ENCODE data around the gene NOS1AP.

NOS1AP gene

GRCh38 chr1:162224267-162224666 is 154.8 kb downstream of the NOS1AP start:
- no peak for DNase-seq

GRCh38 chr1:162228586-162228985 is 159.1 kb downstream of the NOS1AP start:
- DNase-seq: no peak

GRCh38 chr1:162229549-162229948 is 160.1 kb downstream of the NOS1AP start:
- no peak for DNase-seq

DNA sequence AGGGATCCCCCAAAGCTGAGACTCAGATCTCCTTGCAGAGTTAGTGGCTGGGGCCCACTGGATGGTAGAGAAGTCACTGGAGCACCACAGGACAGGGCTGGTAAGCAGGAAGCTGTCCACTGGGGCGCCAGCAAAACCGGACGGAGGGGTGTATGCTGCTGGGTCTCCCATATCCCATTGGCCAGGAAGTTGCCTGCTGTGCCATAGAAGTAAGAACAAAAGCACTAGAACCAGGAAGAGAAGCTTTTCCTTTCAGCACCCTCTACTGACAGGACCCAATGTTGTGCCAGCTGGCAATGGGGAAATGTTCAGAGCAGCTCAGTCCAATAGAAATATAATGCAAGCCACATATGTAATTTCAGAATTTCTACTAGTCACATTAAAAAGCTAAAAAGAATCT is 160.6 kb downstream of the NOS1AP start:
- no peak for DNase-seq

DNA sequence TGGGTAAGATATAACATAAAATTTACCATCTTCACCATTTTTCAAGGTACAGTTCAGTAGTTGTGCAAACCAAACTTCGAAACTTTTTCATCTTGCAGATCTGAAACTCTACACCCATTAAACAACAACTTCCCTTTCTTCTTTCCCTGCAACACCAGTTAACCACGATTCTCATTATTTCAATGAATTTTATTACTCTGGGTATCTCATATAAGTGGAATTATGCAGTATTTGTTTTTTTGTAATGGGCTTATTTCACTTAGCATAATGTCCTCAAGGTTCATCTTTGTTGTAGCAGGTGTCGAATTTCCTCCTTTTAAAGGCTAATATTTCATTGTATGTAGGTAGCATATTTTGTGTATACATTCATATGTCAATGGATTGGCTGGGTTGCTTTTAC is 161.0 kb downstream of the NOS1AP start:
- DNase-seq: no peak

DNA sequence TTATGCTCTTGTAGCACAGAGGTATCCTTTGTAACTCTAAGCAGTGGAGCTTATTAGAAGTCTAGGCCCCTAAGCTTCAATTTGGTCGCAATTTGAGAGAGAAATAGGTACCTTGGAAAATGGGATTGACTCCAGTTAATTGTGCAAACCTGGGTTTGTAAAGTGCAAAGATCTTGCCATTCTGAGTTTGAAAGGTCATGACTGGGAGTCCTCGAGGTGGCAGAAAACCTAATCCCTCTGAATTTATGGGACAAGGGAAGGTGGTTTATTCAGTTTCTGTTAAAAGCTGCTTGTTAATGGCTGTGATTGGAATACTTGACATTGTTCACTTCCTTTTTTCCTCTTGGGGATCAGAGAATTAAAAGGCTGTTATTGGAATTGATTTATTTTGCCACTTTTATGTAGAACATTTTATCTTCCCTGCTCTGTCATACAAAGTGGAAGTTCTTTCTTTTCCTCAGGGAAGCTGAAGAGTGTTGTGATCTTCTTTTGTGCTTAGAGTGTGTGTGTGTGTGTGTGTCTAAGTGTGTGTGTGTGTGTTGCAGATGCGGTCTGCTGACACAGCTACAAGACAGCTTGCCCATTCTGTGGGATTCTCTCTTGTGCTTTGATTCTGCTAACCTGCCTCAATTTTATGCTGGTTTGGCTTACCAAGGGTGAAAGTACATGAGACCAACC is 162.7 kb downstream of the NOS1AP start:
- no peak for DNase-seq

DNA sequence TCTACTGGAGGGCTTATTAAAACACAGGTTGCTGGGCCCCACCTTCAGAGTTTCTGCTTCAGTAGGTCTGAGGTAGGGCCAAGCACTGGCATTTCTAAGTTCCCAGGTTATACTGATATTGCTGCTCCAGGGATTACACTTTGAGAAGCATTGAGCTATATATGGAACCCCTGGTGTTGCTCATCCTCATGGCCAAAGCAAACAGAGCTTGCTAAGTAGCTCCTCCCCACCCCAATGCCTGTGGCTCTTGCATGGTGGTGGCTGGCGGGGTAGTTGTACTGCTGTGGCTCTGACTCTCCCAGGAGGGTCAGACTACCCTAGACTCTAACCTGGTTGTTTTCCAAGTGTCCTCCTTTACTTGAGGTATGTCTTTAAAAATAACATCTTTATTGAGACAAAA is 163.6 kb downstream of the NOS1AP start:
- DNase-seq: no peak

DNA sequence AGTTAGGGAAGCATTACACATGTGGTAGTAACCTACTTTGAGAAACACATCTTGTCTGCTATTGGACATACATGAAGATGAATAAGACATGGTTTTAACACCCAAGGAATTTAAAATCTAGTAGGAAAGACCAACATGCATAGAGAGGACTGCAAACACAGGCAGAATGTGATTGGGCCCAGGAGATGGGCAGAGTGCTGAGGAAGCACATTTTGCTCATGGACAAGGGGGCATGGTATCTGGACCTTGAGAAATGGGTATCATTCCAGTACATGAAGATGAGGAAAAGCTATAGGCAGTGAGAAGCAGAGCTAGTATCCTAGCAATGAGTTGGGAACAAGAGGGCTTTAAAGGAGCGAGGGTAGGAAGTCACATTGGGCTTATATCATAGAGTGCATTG is 164.4 kb downstream of the NOS1AP start:
- no peak for DNase-seq

- DNase-seq: no peak
Observed at GRCh38 chr1:162234571-162234970, 165.1 kb downstream of the NOS1AP start.

- no peak for DNase-seq
Observed at GRCh38 chr1:162235241-162235800, 165.8 kb downstream of the NOS1AP start.

GRCh38 chr1:162236201-162236600 is 166.7 kb downstream of the NOS1AP start:
- DNase-seq: no peak

- DNase-seq: no peak
Observed at GRCh38 chr1:162236618-162237017, 167.1 kb downstream of the NOS1AP start.

GRCh38 chr1:162240577-162240976 is 171.1 kb downstream of the NOS1AP start:
- no peak for DNase-seq

GRCh38 chr1:162242804-162243203 is 173.3 kb downstream of the NOS1AP start:
- DNase-seq: no peak

DNA sequence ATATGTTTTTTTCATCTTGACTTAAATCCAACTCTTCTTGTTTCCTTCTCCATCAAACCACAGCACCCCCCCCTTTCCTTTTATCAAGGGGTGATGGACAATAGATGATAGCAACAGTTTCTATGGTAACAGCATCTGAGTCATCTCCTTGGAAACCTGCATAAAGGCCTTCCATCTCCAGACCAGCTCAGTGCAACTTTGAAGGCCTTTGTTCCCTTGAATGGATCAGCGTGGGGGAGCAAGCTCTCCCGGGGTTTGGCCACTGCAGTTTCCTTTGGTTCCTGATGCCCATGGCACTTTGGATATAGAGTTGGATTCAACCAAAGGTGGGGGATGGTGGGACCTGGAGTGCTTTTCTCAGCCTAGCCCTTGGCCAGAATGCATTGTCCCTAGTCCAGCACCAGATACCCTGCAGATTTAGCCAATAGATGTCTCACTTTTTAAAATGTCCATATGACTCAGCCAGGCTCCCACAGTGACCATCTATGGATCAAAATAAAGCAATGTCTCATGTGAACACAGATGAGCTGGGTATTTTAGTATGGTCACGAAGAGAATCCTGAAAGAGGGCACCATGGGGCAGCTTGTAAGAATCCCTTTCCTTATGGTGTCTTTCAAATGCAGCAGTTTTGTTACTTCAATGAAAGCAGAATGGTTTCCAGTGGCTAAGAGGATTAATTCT is 179.5 kb downstream of the NOS1AP start:
- no peak for DNase-seq

DNA sequence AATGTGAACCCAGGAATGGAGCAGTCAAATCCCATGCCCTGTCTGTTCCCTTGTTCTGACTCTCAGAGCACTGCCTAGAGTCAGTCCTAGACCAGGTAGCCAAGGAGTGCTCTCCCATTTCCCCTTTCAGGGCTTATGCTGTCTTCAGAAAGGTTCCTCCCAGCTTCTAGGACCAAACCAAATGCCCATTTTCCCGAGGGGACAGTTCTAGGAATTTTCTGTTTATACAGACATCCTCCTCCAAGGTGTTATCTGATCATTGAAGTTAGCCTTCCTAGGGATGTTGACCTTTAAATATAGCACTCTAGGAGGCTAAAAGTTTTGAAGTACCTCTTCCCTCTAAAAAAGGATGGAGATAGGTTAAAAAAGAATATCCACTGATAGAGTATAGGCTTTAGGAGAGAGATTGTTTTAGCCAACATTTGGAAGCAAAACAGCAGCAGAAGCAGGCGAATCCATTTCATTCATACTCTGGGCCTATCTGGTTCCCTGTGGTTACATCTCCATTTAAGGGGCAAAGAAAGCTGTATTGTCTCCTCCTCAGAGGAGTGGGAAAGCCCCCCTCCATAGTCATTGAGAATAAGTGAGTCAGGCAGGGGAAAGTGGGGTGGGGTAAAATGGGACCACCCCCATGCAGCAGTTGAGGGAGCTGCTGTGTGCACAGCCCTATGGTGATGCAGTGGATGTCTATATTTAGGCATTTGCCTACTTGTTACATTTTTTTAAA is 180.7 kb downstream of the NOS1AP start:
- no peak for DNase-seq

DNA sequence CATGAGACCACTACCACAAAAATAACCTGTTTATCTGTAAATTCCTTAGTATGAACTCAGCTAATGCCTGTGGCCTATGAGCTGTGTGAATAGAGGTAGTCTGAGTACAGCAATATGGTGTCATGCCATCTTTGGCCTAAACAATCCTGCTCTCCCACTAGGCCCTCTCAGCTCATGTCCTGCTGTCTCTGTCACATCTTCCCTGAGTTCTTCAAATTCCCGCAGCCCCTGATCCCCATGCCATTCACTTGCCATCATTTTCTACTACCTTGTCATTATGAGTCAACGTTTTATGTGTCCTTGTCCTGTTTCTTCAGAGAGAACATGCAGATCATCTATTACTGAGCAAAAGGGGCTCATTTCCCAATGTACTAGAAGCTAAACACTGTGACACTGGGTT is 181.6 kb downstream of the NOS1AP start:
- DNase-seq: no peak

GRCh38 chr1:162252214-162252613 is 182.7 kb downstream of the NOS1AP start:
- no peak for DNase-seq

DNA sequence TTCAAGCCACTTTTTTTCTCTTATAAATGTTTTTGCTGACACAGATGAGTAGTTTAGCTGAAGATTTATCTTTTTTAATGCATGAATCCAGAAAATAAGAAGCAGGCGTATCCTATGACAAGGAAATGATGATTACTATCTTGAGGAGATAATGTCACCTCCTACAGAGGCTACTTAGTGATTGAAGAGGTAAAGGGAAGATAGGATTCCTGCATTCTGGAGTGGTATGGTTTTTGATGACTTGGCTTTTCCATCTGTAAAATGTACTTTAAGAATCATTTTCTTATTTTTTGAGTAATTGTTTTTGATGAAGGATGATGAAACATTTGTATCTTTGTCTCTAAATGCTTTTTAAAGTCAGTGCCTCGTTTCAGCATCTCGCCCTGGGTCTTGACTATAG is 184.3 kb downstream of the NOS1AP start:
- no peak for DNase-seq

GRCh38 chr1:162256287-162256686 is 186.8 kb downstream of the NOS1AP start:
- DNase-seq: no peak

GRCh38 chr1:162258394-162258793 is 188.9 kb downstream of the NOS1AP start:
- no peak for DNase-seq

DNA sequence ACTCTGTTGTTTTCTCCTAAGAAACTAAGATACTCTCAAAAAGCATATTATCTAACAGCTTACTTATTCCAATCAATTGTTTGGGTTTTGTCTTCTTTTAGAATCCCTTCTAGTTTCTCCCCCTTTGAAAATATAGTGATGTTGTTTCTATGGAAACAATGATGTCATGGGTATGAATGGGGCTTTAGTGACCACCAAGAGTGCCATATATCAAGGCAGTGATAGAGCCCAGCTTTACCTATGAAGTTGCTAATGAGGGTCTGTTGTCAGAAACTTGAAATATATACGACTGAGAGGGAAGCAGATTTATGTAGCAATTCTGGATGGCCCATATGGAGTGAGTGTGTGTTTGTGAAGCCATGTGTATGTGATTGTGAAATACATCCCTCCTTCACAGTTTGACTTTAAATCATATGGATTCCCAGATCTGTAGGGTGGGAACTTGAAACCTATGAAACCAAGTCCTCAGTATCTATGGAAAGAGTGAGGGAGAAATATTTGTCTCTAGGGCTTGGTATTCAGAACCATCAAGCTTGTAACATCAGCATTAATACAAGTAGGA is 190.5 kb downstream of the NOS1AP start:
- no peak for DNase-seq

GRCh38 chr1:162264108-162264507 is 194.6 kb downstream of the NOS1AP start:
- DNase-seq: no peak

- DNase-seq: no peak
Observed at GRCh38 chr1:162265983-162266382, 196.5 kb downstream of the NOS1AP start.
